Ishikawa (cell line): Measurements from ENCODE around the gene SREBF1.

Experiments used
- CEBPB ChIP-seq: IDR thresholded peaks from 2 replicates; pipeline ENCODE4 v1.6.1; 2012
- CREB1 ChIP-seq: IDR thresholded peaks from 2 replicates; pipeline ENCODE4 v1.6.1; 2012; ENCODE audit warnings: low read depth
- EGR1 ChIP-seq: IDR thresholded peaks from 2 replicates; pipeline ENCODE4 v1.6.1; 2012
- EP300 ChIP-seq: IDR thresholded peaks from 2 replicates; pipeline ENCODE4 v1.6.1; 2012; ENCODE audit warnings: borderline replicate concordance
- FOXM1 ChIP-seq: IDR thresholded peaks from 2 replicates; pipeline ENCODE4 v1.6.1; 2012; ENCODE audit warnings: low read depth, borderline replicate concordance
- NFIC ChIP-seq: IDR thresholded peaks from 2 replicates; pipeline ENCODE4 v1.6.1; 2012
- RAD21 ChIP-seq: IDR thresholded peaks from 2 replicates; pipeline ENCODE4 v1.6.1; 2012; ENCODE audit warnings: low read depth
- TAF1 ChIP-seq: IDR thresholded peaks from 2 replicates; pipeline ENCODE4 v1.6.1; 2012; ENCODE audit warnings: low read depth, mild to moderate bottlenecking
- TCF12 ChIP-seq: IDR thresholded peaks from 2 replicates; pipeline ENCODE4 v1.6.1; 2012; ENCODE audit warnings: low read depth
- TEAD4 ChIP-seq: IDR thresholded peaks from 2 replicates; pipeline ENCODE4 v1.6.1; 2012
- YY1 ChIP-seq: IDR thresholded peaks from 2 replicates; pipeline ENCODE4 v1.6.1; 2012; ENCODE audit warnings: low read depth
- ZBTB7A ChIP-seq: IDR thresholded peaks from 2 replicates; pipeline ENCODE4 v1.6.1; 2012; ENCODE audit warnings: low read depth
- TF ChIP-seq, protein P1 (sequence below): IDR thresholded peaks from 2 replicates; pipeline ENCODE4 v1.6.1; 2012
- TF ChIP-seq, protein P2 (sequence below): IDR thresholded peaks from 2 replicates; pipeline ENCODE4 v1.6.1; 2012
- TF ChIP-seq, protein P3 (sequence below): IDR thresholded peaks from 2 replicates; pipeline ENCODE4 v1.6.1; 2012; ENCODE audit warnings: low read depth, mild to moderate bottlenecking

SREBF1 gene

DNA sequence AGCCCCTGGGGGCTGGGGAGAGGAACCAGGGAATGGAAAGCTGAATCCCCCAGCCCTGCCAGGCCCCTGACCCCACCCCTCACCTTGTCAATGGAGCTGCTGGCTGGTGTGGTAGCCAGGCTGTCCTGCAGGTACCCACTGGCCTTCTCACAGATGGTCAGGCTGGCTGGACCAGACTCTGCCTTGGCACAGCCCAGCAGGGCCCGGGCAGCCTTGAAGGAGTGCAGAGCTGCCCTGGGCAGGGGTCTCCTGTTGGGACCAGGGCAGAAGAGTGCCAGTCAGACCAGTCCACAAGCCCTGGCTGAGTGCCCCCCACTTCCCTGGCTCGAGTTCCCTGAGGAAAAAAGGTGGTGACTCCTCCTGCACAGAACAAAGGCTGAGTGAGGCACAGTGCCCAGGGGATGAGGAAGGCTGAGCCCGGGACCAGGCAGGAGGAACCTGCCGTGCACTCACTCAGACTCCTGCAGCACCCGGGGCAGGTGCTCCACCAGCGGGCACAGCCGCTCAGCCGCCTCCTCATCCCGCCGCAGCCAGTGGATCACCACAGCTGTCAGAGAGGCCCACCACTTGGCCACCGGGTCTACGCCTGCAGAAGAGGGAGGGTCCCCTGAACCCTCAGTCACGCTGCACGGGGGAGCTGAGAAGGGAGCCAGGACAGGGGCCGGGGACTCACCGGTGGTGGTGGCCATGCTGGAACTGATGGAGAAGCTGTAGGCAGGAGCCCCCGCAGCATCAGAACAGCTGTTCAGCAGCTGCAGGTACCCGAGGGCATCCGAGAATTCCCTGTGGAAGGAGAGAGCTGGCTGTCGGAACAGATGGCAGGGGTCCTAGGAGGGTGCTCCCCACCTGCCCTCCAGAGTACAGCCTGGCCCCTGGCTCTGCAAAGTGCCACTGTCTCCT lies 22.4 kb downstream of the SREBF1 start:
- no peak for TF ChIP-seq RAD21
- no peak for TF ChIP-seq TAF1
- TF ChIP-seq TCF12, result no peak
- TF ChIP-seq, protein P1, sequence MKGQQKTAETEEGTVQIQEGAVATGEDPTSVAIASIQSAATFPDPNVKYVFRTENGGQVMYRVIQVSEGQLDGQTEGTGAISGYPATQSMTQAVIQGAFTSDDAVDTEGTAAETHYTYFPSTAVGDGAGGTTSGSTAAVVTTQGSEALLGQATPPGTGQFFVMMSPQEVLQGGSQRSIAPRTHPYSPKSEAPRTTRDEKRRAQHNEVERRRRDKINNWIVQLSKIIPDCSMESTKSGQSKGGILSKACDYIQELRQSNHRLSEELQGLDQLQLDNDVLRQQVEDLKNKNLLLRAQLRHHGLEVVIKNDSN, result no peak
- TF ChIP-seq EP300, result no peak
- TF ChIP-seq, protein P2, sequence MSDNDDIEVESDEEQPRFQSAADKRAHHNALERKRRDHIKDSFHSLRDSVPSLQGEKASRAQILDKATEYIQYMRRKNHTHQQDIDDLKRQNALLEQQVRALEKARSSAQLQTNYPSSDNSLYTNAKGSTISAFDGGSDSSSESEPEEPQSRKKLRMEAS, result no peak
- no peak for TF ChIP-seq EGR1
- no peak for TF ChIP-seq ZBTB7A
- no peak for TF ChIP-seq CEBPB
- TF ChIP-seq NFIC, result no peak
- TF ChIP-seq YY1, result no peak
- TF ChIP-seq CREB1, result no peak
- no peak for TF ChIP-seq FOXM1

DNA sequence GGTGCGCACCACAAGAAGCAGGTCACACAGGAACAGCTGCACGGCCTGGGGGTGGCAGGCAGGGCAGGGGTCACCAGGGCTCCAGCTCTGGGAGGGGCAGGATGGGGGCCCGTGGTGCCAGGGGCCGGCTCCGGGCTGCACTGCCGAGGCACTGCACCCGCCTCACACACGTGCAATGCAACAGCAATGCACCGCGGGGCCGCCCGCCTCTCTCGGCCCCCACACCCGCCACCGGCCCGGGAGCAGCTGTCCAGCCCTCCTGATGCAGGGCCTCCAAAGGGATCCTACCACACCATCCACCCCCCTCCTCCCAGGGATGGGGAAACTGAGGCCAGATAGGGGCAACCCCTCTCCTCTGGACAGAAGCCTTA lies 23.1 kb downstream of the SREBF1 start:
- TF ChIP-seq YY1 (no peak), CREB1 (no peak), EGR1 (no peak), NFIC (no peak), RAD21 (no peak), TCF12 (no peak), TEAD4 (no peak), ZBTB7A (no peak), EP300 (no peak), FOXM1 (no peak), CEBPB (no peak), TAF1 (no peak)
- TF ChIP-seq, protein P2, result no peak
- TF ChIP-seq, protein P3, sequence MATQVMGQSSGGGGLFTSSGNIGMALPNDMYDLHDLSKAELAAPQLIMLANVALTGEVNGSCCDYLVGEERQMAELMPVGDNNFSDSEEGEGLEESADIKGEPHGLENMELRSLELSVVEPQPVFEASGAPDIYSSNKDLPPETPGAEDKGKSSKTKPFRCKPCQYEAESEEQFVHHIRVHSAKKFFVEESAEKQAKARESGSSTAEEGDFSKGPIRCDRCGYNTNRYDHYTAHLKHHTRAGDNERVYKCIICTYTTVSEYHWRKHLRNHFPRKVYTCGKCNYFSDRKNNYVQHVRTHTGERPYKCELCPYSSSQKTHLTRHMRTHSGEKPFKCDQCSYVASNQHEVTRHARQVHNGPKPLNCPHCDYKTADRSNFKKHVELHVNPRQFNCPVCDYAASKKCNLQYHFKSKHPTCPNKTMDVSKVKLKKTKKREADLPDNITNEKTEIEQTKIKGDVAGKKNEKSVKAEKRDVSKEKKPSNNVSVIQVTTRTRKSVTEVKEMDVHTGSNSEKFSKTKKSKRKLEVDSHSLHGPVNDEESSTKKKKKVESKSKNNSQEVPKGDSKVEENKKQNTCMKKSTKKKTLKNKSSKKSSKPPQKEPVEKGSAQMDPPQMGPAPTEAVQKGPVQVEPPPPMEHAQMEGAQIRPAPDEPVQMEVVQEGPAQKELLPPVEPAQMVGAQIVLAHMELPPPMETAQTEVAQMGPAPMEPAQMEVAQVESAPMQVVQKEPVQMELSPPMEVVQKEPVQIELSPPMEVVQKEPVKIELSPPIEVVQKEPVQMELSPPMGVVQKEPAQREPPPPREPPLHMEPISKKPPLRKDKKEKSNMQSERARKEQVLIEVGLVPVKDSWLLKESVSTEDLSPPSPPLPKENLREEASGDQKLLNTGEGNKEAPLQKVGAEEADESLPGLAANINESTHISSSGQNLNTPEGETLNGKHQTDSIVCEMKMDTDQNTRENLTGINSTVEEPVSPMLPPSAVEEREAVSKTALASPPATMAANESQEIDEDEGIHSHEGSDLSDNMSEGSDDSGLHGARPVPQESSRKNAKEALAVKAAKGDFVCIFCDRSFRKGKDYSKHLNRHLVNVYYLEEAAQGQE, result no peak
- TF ChIP-seq, protein P1, result no peak

DNA sequence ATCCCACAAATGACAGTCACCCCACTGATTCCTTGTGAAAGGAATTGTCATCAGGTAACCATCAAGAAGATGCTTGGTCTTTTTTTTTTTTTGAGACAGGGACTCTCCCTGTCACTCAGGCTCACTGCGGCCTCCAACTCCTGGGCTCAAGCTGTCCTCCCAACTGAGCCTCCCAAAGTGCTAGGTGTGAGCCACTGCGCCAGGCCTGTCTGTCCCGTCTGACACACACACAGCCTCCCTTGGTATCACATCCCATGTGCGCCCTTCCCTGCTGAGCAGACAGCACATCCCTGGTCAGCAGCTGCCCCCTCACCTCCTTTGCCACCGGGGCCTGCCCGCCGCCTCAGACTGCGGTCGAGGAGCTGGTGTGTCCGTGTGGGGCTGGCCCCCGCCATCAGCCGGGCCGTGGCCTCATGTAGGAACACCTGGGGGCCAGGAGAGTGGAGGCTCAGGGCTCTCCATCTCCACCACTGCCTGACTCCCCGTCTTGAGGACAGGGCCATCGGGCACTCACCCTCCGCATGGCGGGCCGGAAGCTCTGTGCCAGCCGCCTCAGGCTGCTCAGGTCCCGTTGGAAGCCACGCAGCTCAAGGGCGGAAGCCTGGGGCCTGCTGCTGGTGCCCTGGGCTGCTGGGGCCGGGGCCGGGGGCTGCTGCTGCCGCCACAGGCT lies 23.6 kb downstream of the SREBF1 start:
- TF ChIP-seq YY1 (no peak), TEAD4 (no peak), EGR1 (no peak), EP300 (no peak), CEBPB (no peak), ZBTB7A (no peak)

DNA sequence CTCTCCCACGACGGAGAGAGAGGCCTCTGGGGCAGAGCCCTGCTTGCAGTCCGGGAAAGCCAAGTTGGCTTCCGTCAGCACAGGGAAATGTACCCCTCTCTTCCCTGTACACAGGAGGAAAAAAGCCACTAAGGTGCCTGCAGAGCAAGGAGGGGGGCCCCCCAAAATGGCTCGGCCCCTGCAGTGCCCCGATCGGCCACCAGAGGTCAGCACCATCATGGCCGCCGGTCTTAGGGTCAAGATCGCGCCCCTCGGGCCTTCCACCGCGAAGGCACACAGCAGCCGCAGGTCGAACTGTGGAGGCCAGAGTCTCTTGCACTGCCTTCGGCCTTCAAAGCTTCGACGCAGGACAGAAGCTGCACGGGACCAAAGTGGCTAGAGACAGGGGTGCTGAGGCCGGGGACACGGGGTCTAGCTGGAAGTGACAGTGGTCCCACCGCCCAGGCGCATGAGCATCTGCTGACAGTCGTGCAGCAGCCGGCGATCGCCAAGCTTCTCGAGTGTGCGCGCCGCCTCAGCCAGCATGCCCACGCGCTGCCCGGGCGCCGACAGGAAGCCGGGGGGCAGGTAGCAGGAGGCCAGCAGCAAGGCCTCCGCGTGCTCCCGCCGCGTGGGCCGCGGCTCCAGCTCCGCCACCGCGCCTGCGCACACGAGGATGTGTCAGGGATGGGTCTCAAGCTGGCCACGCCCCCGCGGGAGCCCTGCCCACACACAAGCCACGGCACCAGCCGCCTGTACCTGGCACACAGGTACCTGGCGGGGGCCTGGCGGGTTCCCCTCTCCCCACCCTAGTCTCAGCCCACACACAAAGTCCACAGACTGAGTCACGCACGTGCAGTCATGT lies 24.4 kb downstream of the SREBF1 start:
- peak; percentile 84 for TF ChIP-seq YY1
- no peak for TF ChIP-seq EGR1
- no peak for TF ChIP-seq ZBTB7A
- peak; percentile 80 for TF ChIP-seq RAD21
- no peak; the same call in 1 of the 2 replicates for TF ChIP-seq EP300
- no peak for TF ChIP-seq FOXM1
- TF ChIP-seq, protein P2, result no peak
- TF ChIP-seq, protein P1, result no peak

DNA sequence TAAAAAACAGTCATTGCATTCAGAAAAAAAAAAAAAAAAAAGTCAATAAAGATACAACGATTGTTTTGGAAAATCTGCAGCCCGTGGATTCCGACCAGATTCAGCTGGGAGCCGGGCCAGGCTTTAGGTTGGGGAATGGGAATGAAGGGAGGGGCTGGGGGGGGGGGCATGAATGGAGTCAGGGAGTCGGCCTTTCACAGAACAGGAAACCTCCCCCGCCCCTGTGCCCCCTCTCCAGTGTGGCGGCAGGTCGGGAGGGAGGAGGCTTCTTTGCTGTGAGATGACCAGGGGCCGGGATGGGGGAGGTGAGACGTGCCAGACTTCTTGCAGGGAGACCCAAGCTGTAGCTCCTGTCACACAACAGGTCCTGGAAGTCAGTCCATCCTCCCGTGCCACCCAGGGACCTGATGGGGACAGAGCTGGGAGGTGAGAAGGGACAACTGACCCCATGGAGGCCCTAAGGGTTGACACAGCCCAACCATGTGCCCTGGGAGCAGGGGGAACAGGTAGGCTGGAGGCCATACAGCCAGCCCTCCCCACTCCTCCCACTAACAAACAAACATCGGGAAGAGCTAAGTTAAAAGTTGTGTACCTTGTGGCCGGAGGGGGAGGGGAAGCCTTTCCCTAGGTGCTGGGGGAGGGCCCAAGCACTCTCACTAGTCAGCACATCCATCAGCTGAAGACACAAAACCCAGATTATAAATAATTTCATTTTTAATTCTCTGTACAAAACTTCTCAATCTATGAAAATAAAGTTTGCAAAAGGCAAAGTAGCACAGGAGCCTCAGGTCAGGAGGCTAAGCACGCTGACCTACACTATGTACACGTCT lies 25.2 kb downstream of the SREBF1 start:
- TF ChIP-seq EP300 (no peak), FOXM1 (no peak), YY1 (no peak), TEAD4 (no peak), TCF12 (no peak), RAD21 (no peak), CEBPB (no peak), ZBTB7A (no peak)
- TF ChIP-seq, protein P1, result no peak
- TF ChIP-seq, protein P3, result no peak
